IMR-90 (cell line): Measurements from ENCODE around the gene DNTTIP2. TPM values are rescaled to one million over a fixed set of nuclear protein-coding genes. Genes with fewer than 3 reads are reported as not detected.

Experiments
- CTCF ChIP-seq: conservative IDR thresholded peaks from 2 replicates; pipeline ENCODE4 v1.5.1; 2012; ENCODE audit warnings: mild to moderate bottlenecking, low read depth, low read length, improper control_type of control experiment
- polyA plus RNA-seq, 3 experiments: library from polyadenylated mRNA; depleted of rRNA; stranded (reverse); fragments of >200 nt; gene quantifications; 2 replicates each; pipeline ENCODE4 v1.2.3, GENCODE V29; 2012; ENCODE audit warnings: low replicate concordance in 1 of 3
- total RNA-seq: library from RNA; depleted of rRNA; stranded (reverse); fragments of >200 nt; gene quantifications from 2 replicates; pipeline ENCODE4 v1.2.3, GENCODE V29; 2012

DNTTIP2 gene
- total and polyA plus RNA-seq, 2 of the 4 experiments (the other 2 are of a cell fraction) = 14.2 to 24.4 TPM

- no peak for TF ChIP-seq CTCF
These were observed 21.9 kb upstream of the DNTTIP2 start (continued) for GRCh38 chr1:93900723-93901504.
